Transverse colon (tissue), 4 donors: Measurements from ENCODE around the gene GPX2. TPM values are rescaled to one million over a fixed set of nuclear protein-coding genes. Genes with fewer than 3 reads are reported as not detected.

Experiments
- DNase-seq: peaks from one replicate; pipeline ENCODE4 v3.0.0-alpha.2; 2019
- H3K27ac ChIP-seq, 4 donors: fragments of 200-600 bp; sonication (generic); 2 replicates each; pipeline ENCODE4 v1.5.1; 2016 to 2018; ENCODE audit warnings: inconsistent platforms in 4 of 4
- H3K27me3 ChIP-seq: fragments of 200-600 bp; sonication (generic); 2 replicates; pipeline ENCODE4 v1.5.1; 2017; ENCODE audit warnings: inconsistent platforms
- H3K36me3 ChIP-seq, 4 donors: fragments of 200-600 bp; sonication (generic); 2 replicates each; pipeline ENCODE4 v1.5.1; 2017 to 2019; ENCODE audit warnings: inconsistent platforms in 4 of 4
- H3K4me1 ChIP-seq, 4 donors: fragments of 200-600 bp; sonication (generic); 2 replicates each; pipeline ENCODE4 v1.5.1; 2017 to 2020; ENCODE audit warnings: inconsistent platforms in 4 of 4
- H3K4me3 ChIP-seq, 4 donors: fragments of 200-600 bp; sonication (generic); 1 replicate in 1 of 4; 2 replicates in 3 of 4; pipeline versions ENCODE4 v1.5.1 to v1.6.1; 2017 to 2019; ENCODE audit warnings: inconsistent platforms in 4 of 4
- H3K9me3 ChIP-seq, 2 donors: fragments of 200-600 bp; sonication (generic); 2 replicates each; pipeline ENCODE4 v1.5.1; 2017 to 2019; ENCODE audit warnings: inconsistent platforms in 2 of 2
- CTCF ChIP-seq, 5 experiments: fragments of 200-600 bp in 3 of 5; fragments of 450-650 bp in 2 of 5; sonication (generic) in 3 of 5; IDR thresholded peaks; 1 replicate in 2 of 5; 2 replicates in 3 of 5; pipeline ENCODE4 v1.5.1; 2016 to 2017; ENCODE audit warnings: antibody characterized with exemption in 5 of 5, inconsistent platforms in 3 of 5, mild to moderate bottlenecking in 2 of 5, moderate library complexity in 1 of 5
- EP300 ChIP-seq: sonication (generic); formaldehyde crosslinking; IDR thresholded peaks from one replicate; pipeline ENCODE4 v1.6.1; 2017; ENCODE audit warnings: antibody characterized with exemption, low read depth
- POLR2A ChIP-seq: fragments of 450-650 bp; IDR thresholded peaks from one replicate; pipeline ENCODE4 v1.6.1; 2016; ENCODE audit warnings: antibody characterized with exemption, mild to moderate bottlenecking, moderate library complexity
- POLR2AphosphoS5 ChIP-seq, 3 donors: sonication (generic); formaldehyde crosslinking; IDR thresholded peaks; one replicate each; pipeline ENCODE4 v1.6.1; 2016; ENCODE audit warnings: antibody characterized with exemption in 3 of 3
- WGBS, 2 donors: methylation state at CpG; one replicate each; pipeline ENCODE4 v1.1.5; 2018; ENCODE audit warnings: low coverage in 1 of 2; 5-methylcytosine and 5-hydroxymethylcytosine counted together
- in situ Hi-C, 4 donors: fragments of 200-750 bp; cut with MboI; loops; one replicate each; pipeline versions ENCODE4 v1.15.0 to v1.15.1; 2017; ENCODE audit warnings: low sequenced_read_pairs in 3 of 4, low pct_ligation_motif_present in 1 of 4, low pct_unique_long_range_greater_than_20kb in 1 of 4
- intact Hi-C: fragments of 100-400 bp; cut with DNase I; formaldehyde crosslinking; loops from one replicate; pipeline ENCODE4 v1.15.1; 2023; ENCODE audit warnings: low total_unique reads
- small RNA-seq, 4 donors: library from RNA; depleted of rRNA; stranded (forward); fragments of <200 nt; gene quantifications; one replicate each; pipeline ENCODE3, GENCODE V24; 2016
- total RNA-seq, 4 donors: library from RNA; depleted of rRNA; stranded (reverse); fragments of >200 nt; gene quantifications; one replicate each; pipeline ENCODE4 v1.1.0, GENCODE V29; 2016

Gene GPX2
- total RNA-seq, 4 donors from 2014 or later = 7.9 to 292 (median 204) TPM

GRCh38 chr14:64891173-64891838 is 51.2 kb downstream of the GPX2 start:
- no peak overlapping the region for H3K4me3 ChIP-seq
- H3K9me3 ChIP-seq = no peaks in the 10 kb centered on the region
- H3K4me1 ChIP-seq = no peaks in the 10 kb centered on the region
- H3K27ac ChIP-seq = no peak overlapping the region
- in situ Hi-C loops (loop anchor here in 2 of 4 donors (10.0 to 25.0 kb wide), 2 partner anchors 67 to 229 kb away; no protein-coding TSS in a partner anchor), intact Hi-C loops (no loop called here)
- H3K36me3 ChIP-seq = no peaks in the 10 kb centered on the region
- TF ChIP-seq CTCF (IDR thresholded peaks at IDR 0.05) (no peak), POLR2AphosphoS5 (IDR thresholded peaks at IDR 0.05) (no peak), EP300 (no peak), POLR2A (no peak)
- H3K27me3 ChIP-seq = peaks cover 8% of the 10 kb centered on the region
- WGBS, 2 donors = 81 to 90% methylated on average over 4 of the region's 4 CpGs
- DNase-seq = no peak

- Histone ChIP-seq H3K4me3 (no peak overlapping the region), H3K27ac (no peak overlapping the region), H3K36me3 (no peaks in the 10 kb centered on the region), H3K27me3 (peaks cover 8% of the 10 kb centered on the region), H3K4me1 (no peaks in the 10 kb centered on the region), H3K9me3 (no peaks in the 10 kb centered on the region)
- 89 to 100% methylated on average over 2 to 6 of the region's 6 CpGs for WGBS, 2 donors
- DNase-seq = no peak
- intact Hi-C loops = no loop called here
- in situ Hi-C loops = loop anchor here in 1 of 4 donors (25.0 kb wide), 1 partner anchor 227 kb away; no protein-coding TSS in a partner anchor
- TF ChIP-seq EP300 (no peak), CTCF (IDR thresholded peaks at IDR 0.05) (no peak), POLR2A (no peak), POLR2AphosphoS5 (IDR thresholded peaks at IDR 0.05) (no peak)
Observed at GRCh38 chr14:64889352-64889751, 53.2 kb downstream of the GPX2 start.

Small RNA genes lying within 50 kb of the gene (small RNA-seq; reads per million reads assigned to genes)
- 0 to 0.18 (median 0) reads per million in 4 donors for gene RPPH1-2P

Other genes with a start within 250 kb of the GPX2 start
- 100 to 1,000 TPM in 2 of 4 donors, 10 to 100 TPM in 2; 58.1 to 273 (median 94.7) TPM for gene PLEKHG3, start 238.3 kb downstream of the GPX2 start, total RNA-seq
- gene SPTB, start 62.8 kb downstream of the GPX2 start, total RNA-seq = under 1 TPM; 0.20 to 0.96 (median 0.58) TPM
- gene CHURC1, start 28.3 kb downstream of the GPX2 start, total RNA-seq = 100 to 1,000 TPM in 2 of 4 donors, 10 to 100 TPM in 2; 26.5 to 104 (median 78.6) TPM
- 10 to 100 TPM; 11.6 to 50.9 (median 19.4) TPM for gene RAB15, start 29.6 kb upstream of the GPX2 start, total RNA-seq
- 10 to 100 TPM in 3 of 4 donors, 1 to 10 TPM in 1; 6.5 to 77.2 (median 12.7) TPM for gene FNTB, start 44.1 kb upstream of the GPX2 start, total RNA-seq
- 100 to 1,000 TPM in 1 of 4 donors, 10 to 100 TPM in 3; 35.8 to 139 (median 87.0) TPM for gene MAX, start 159.8 kb upstream of the GPX2 start, total RNA-seq